SU-DHL-6 (cell line): ENCODE results near the gene FAM83D.

ENCODE experiments used
- H2AFZ ChIP-seq: fragments of 200-600 bp; sonication (generic); 2 replicates; pipeline ENCODE4 v1.6.1; 2014; ENCODE audit warnings: low read depth, mild to moderate bottlenecking, moderate library complexity, mixed read lengths, antibody characterized with exemption, low read length; ENCODE audit not compliant: severe bottlenecking
- H3F3A ChIP-seq: fragments of 200-600 bp; shearing (Covaris generic); 2 replicates; pipeline ENCODE4 v1.6.0; 2016; ENCODE audit warnings: antibody characterized with exemption, mild to moderate bottlenecking; ENCODE audit not compliant: insufficient read depth
- H3K27ac ChIP-seq: fragments of 200-600 bp; sonication (generic); 2 replicates; pipeline ENCODE4 v1.5.1; 2016; ENCODE audit warnings: low read depth, mild to moderate bottlenecking, low read length, moderate library complexity, mixed read lengths
- H3K27me3 ChIP-seq: fragments of 200-600 bp; sonication (generic), shearing (Covaris generic); 2 replicates; pipeline ENCODE4 v1.6.0; 2014; ENCODE audit warnings: mild to moderate bottlenecking, low read length
- H3K36me3 ChIP-seq: fragments of 200-600 bp; sonication (generic); 2 replicates; pipeline ENCODE4 v1.6.1; 2014; ENCODE audit warnings: mild to moderate bottlenecking, low read length, mixed read lengths
- H3K4me2 ChIP-seq: fragments of 300-600, 200-600 bp; shearing (Covaris generic), sonication (generic); 2 replicates; pipeline ENCODE4 v1.6.0; 2014; ENCODE audit warnings: low read length, low read depth, mild to moderate bottlenecking; ENCODE audit not compliant: poor library complexity, severe bottlenecking
- H3K4me3 ChIP-seq: fragments of 200-600 bp; sonication (generic); 2 replicates; pipeline ENCODE4 v1.5.1; 2014; ENCODE audit warnings: antibody characterized with exemption, low read length, mild to moderate bottlenecking, mixed read lengths; ENCODE audit not compliant: insufficient read depth, poor library complexity, severe bottlenecking
- H3K79me2 ChIP-seq: fragments of 200-600 bp; sonication (generic); 2 replicates; pipeline ENCODE4 v1.6.1; 2014; ENCODE audit warnings: mild to moderate bottlenecking, low read length, moderate library complexity; ENCODE audit not compliant: insufficient read depth
- H3K9ac ChIP-seq: fragments of 200-600 bp; sonication (generic); 2 replicates; pipeline ENCODE4 v1.7.0; 2014; ENCODE audit warnings: mild to moderate bottlenecking, low read length
- H3K9me2 ChIP-seq: fragments of 200-600 bp; sonication (generic); replicated peaks from 2 replicates; pipeline ENCODE4 v1.6.1; 2014; ENCODE audit warnings: low read length; ENCODE audit not compliant: insufficient read depth
- H3K9me3 ChIP-seq: fragments of 200-600 bp; sonication (generic); 2 replicates; pipeline ENCODE4 v1.6.1; 2014; ENCODE audit warnings: low read length, mixed read lengths; ENCODE audit not compliant: insufficient read depth
- H4K20me1 ChIP-seq: fragments of 200-600 bp; sonication (generic); 2 replicates; pipeline ENCODE4 v1.6.1; 2014; ENCODE audit warnings: low read depth, mild to moderate bottlenecking, antibody characterized with exemption, low read length, moderate library complexity, mixed read lengths
- CTCF ChIP-seq: fragments of 200-600 bp; sonication (generic); IDR thresholded peaks from one replicate; pipeline ENCODE4 v1.5.1; 2017; ENCODE audit warnings: antibody characterized with exemption, mild to moderate bottlenecking, low read length, moderate library complexity; ENCODE audit not compliant: insufficient read depth, poor library complexity, severe bottlenecking
- EZH2phosphoT487 ChIP-seq: fragments of 200-600 bp; sonication (generic), shearing (Covaris generic); conservative IDR thresholded peaks from 2 replicates; pipeline ENCODE4 v1.6.1; 2018; ENCODE audit warnings: mild to moderate bottlenecking, antibody characterized with exemption, low read length, moderate library complexity, mixed read lengths

FAM83D gene

GRCh38 chr20:38907918-38908677, 18.1 kb upstream of the FAM83D start:
- H3K9me3 ChIP-seq = no peaks in the 10 kb centered on the region
- no peaks in the 10 kb centered on the region for H4K20me1 ChIP-seq
- no peaks in the 10 kb centered on the region for H3F3A ChIP-seq
- H3K9me2 ChIP-seq = no peaks in the 10 kb centered on the region
- H3K27me3 ChIP-seq = no peaks in the 10 kb centered on the region
- TF ChIP-seq CTCF (no peak), EZH2phosphoT487 (no peak)
- H2AFZ ChIP-seq = no peak overlapping the region
- H3K4me3 ChIP-seq = no peak overlapping the region
- H3K79me2 ChIP-seq = no peaks in the 10 kb centered on the region
- H3K4me2 ChIP-seq = no peak overlapping the region
- no peak overlapping the region for H3K27ac ChIP-seq
- H3K36me3 ChIP-seq = peaks cover 35% of the 10 kb centered on the region
- no peak overlapping the region for H3K9ac ChIP-seq

GRCh38 chr20:38915355-38915754, 10.9 kb upstream of the FAM83D start:
- H3K9me2 ChIP-seq = no peaks in the 10 kb centered on the region
- H3K79me2 ChIP-seq = no peaks in the 10 kb centered on the region
- no peaks in the 10 kb centered on the region for H3K9me3 ChIP-seq
- no peak overlapping the region for H3K4me2 ChIP-seq
- no peaks in the 10 kb centered on the region for H3F3A ChIP-seq
- no peak overlapping the region for H3K9ac ChIP-seq
- no peak overlapping the region for H3K4me3 ChIP-seq
- H3K27ac ChIP-seq = no peak overlapping the region
- H3K36me3 ChIP-seq = peaks cover 20% of the 10 kb centered on the region
- TF ChIP-seq EZH2phosphoT487 (no peak), CTCF (no peak)
- H3K27me3 ChIP-seq = no peaks in the 10 kb centered on the region
- no peak overlapping the region for H2AFZ ChIP-seq
- H4K20me1 ChIP-seq = no peaks in the 10 kb centered on the region

GRCh38 chr20:38917657-38918056, 8.6 kb upstream of the FAM83D start:
- no peak overlapping the region for H2AFZ ChIP-seq
- TF ChIP-seq EZH2phosphoT487 (no peak), CTCF (no peak)
- no peaks in the 10 kb centered on the region for H3K9me2 ChIP-seq
- H4K20me1 ChIP-seq = no peaks in the 10 kb centered on the region
- H3K27me3 ChIP-seq = no peaks in the 10 kb centered on the region
- peaks cover 18% of the 10 kb centered on the region for H3K36me3 ChIP-seq
- H3K4me2 ChIP-seq = no peak overlapping the region
- H3K27ac ChIP-seq = no peak overlapping the region
- H3F3A ChIP-seq = no peaks in the 10 kb centered on the region
- H3K79me2 ChIP-seq = no peaks in the 10 kb centered on the region
- H3K9me3 ChIP-seq = no peaks in the 10 kb centered on the region
- H3K4me3 ChIP-seq = no peak overlapping the region
- no peak overlapping the region for H3K9ac ChIP-seq
